ENCODE results near the gene ELMOD1.

- TF ChIP-seq CTCF (IDR thresholded peaks at IDR 0.05) (no peak), POLR2A (IDR thresholded peaks at IDR 0.05) (no peak)
Measured at GRCh38 chr11:107631931-107632330, 41.0 kb downstream of the ELMOD1 start.

All from thyroid gland (tissue), 4 donors.